ENCODE data around the gene C3orf70. TPM values are rescaled to one million over a fixed set of nuclear protein-coding genes. Genes with fewer than 3 reads are reported as not detected.

Gene C3orf70
- total RNA-seq, 1 donor from 2014 or later: 3.2 TPM

GRCh38 chr3:185067173-185067572, 85.7 kb downstream of the C3orf70 start:
- DNase-seq (ENCODE audit: low spot score in 2 of 2, unreplicated experiment in 2 of 2): no peak
- no peak overlapping the region for H3K27ac Mint-ChIP-seq
- no peak overlapping the region for H3K4me3 Mint-ChIP-seq
- peaks cover 4% of the 10 kb centered on the region for H3K4me1 Mint-ChIP-seq
- TF ChIP-seq CTCF (IDR thresholded peaks at IDR 0.05; ENCODE audit: unreplicated experiment): no peak
- H3K36me3 Mint-ChIP-seq: no peaks in the 10 kb centered on the region
- no peaks in the 10 kb centered on the region for H3K27me3 Mint-ChIP-seq (ENCODE audit: low read depth)
- H3K9me3 Mint-ChIP-seq: no peaks in the 10 kb centered on the region

GRCh38 chr3:185066251-185066650, 86.6 kb downstream of the C3orf70 start:
- H3K27me3 Mint-ChIP-seq (ENCODE audit: low read depth): no peaks in the 10 kb centered on the region
- H3K4me3 Mint-ChIP-seq: no peak overlapping the region
- no peaks in the 10 kb centered on the region for H3K36me3 Mint-ChIP-seq
- peaks cover 4% of the 10 kb centered on the region for H3K4me1 Mint-ChIP-seq
- H3K27ac Mint-ChIP-seq: no peak overlapping the region
- no peak for TF ChIP-seq CTCF (IDR thresholded peaks at IDR 0.05; ENCODE audit: unreplicated experiment)
- peaks cover 4% of the 10 kb centered on the region for H3K9me3 Mint-ChIP-seq
- no peak for DNase-seq (ENCODE audit: low spot score in 2 of 2, unreplicated experiment in 2 of 2)

- no peak for DNase-seq (ENCODE audit: low spot score in 2 of 2, unreplicated experiment in 2 of 2)
- no peak for TF ChIP-seq CTCF (IDR thresholded peaks at IDR 0.05; ENCODE audit: unreplicated experiment)
- Mint-ChIP-seq H3K36me3 (peaks cover 4% of the 10 kb centered on the region), H3K27ac (no peak overlapping the region), H3K27me3 (ENCODE audit: low read depth) (no peaks in the 10 kb centered on the region), H3K4me3 (no peak overlapping the region), H3K9me3 (peaks cover 10% of the 10 kb centered on the region), H3K4me1 (no peaks in the 10 kb centered on the region)
Measured at GRCh38 chr3:185065059-185065458, 87.8 kb downstream of the C3orf70 start.

GRCh38 chr3:185063431-185063830, 89.4 kb downstream of the C3orf70 start:
- no peak for TF ChIP-seq CTCF (IDR thresholded peaks at IDR 0.05; ENCODE audit: unreplicated experiment)
- no peak overlapping the region for H3K4me3 Mint-ChIP-seq
- no peaks in the 10 kb centered on the region for H3K4me1 Mint-ChIP-seq
- H3K36me3 Mint-ChIP-seq: peaks cover 7% of the 10 kb centered on the region
- no peak overlapping the region for H3K27ac Mint-ChIP-seq
- no peaks in the 10 kb centered on the region for H3K27me3 Mint-ChIP-seq (ENCODE audit: low read depth)
- H3K9me3 Mint-ChIP-seq: peaks cover 22% of the 10 kb centered on the region
- DNase-seq (ENCODE audit: low spot score in 2 of 2, unreplicated experiment in 2 of 2): no peak

- H3K36me3 Mint-ChIP-seq: peaks cover 16% of the 10 kb centered on the region
Measured at GRCh38 chr3:185062191-185062590, 90.7 kb downstream of the C3orf70 start.

More at GRCh38 chr3:185062191-185062590, 90.7 kb downstream of the C3orf70 start:
- H3K27me3 Mint-ChIP-seq (ENCODE audit: low read depth): no peaks in the 10 kb centered on the region
- H3K9me3 Mint-ChIP-seq: peaks cover 33% of the 10 kb centered on the region
- H3K4me1 Mint-ChIP-seq: no peaks in the 10 kb centered on the region
- no peak for DNase-seq (ENCODE audit: low spot score in 2 of 2, unreplicated experiment in 2 of 2)
- H3K27ac Mint-ChIP-seq: no peak overlapping the region
- H3K4me3 Mint-ChIP-seq: no peak overlapping the region
- TF ChIP-seq CTCF (IDR thresholded peaks at IDR 0.05; ENCODE audit: unreplicated experiment): no peak
